CD4-positive, alpha-beta memory T cell (primary cell): Measurements from ENCODE around the gene MAP7D3. TPM values are rescaled to one million over a fixed set of nuclear protein-coding genes. Genes with fewer than 3 reads are reported as not detected.

Experiments used
- CTCF ChIA-PET: fragments of 350-600 bp; sonication (Branson Sonifier 250); formaldehyde crosslinking; loops from one replicate; lab custom pipeline; 2021; ENCODE audit warnings: inconsistent platforms; ENCODE audit not compliant: partially characterized antibody; lab: Charles Lee
- POLR2A ChIA-PET: fragments of 350-600 bp; sonication (Branson Sonifier 250); formaldehyde crosslinking; loops from one replicate; lab custom pipeline; 2021; ENCODE audit not compliant: partially characterized antibody; lab: Charles Lee
- DNase-seq, 5 donors: peaks; one replicate each; pipeline versions ENCODE4 v3.0.0 to v3.0.0-alpha.2; 2020 to 2022; ENCODE audit warnings: mixed read lengths in 1 of 5
- H3K27ac ChIP-seq: one replicate; pipeline ENCODE4 v1.7.0; 2013; ENCODE audit warnings: low read depth, low read length
- H3K27me3 ChIP-seq: 2 replicates; pipeline ENCODE4 v1.7.0; 2013; ENCODE audit warnings: mild to moderate bottlenecking, low read length, moderate library complexity; ENCODE audit not compliant: insufficient read depth
- H3K36me3 ChIP-seq: 2 replicates; pipeline ENCODE4 v1.7.0; 2013; ENCODE audit warnings: mild to moderate bottlenecking, low read length, moderate library complexity; ENCODE audit not compliant: insufficient read depth
- H3K4me1 ChIP-seq: 2 replicates; pipeline ENCODE4 v1.7.0; 2013; ENCODE audit warnings: mild to moderate bottlenecking, low read length, moderate library complexity; ENCODE audit not compliant: insufficient read depth
- H3K4me3 ChIP-seq, 2 donors: one replicate each; pipeline ENCODE4 v1.7.0; 2013; ENCODE audit warnings: low read length in 2 of 2, mild to moderate bottlenecking in 1 of 2
- H3K9me3 ChIP-seq, 2 donors: one replicate each; pipeline ENCODE4 v1.7.0; 2013; ENCODE audit warnings: low read length in 2 of 2, control low read depth in 1 of 2; ENCODE audit not compliant: control insufficient read depth in 1 of 2
- H3K27ac Mint-ChIP-seq, 7 donors: one replicate each; pipeline ENCODE4 v1.8.0; 2020 to 2021; ENCODE audit warnings: mixed read lengths in 7 of 7, mild to moderate bottlenecking in 6 of 7, inconsistent platforms in 3 of 7, moderate library complexity in 3 of 7
- H3K27me3 Mint-ChIP-seq, 2 donors: one replicate each; pipeline ENCODE4 v1.8.0; 2020 to 2021; ENCODE audit warnings: mixed read lengths in 2 of 2
- H3K36me3 Mint-ChIP-seq, 2 donors: one replicate each; pipeline ENCODE4 v1.8.0; 2020 to 2021; ENCODE audit warnings: mixed read lengths in 2 of 2, inconsistent platforms in 1 of 2, mild to moderate bottlenecking in 1 of 2
- H3K4me1 Mint-ChIP-seq, 4 donors: one replicate each; pipeline ENCODE4 v1.8.0; 2020 to 2021; ENCODE audit warnings: mixed read lengths in 4 of 4, mild to moderate bottlenecking in 1 of 4
- H3K4me3 Mint-ChIP-seq, 8 donors: one replicate each; pipeline ENCODE4 v1.8.0; 2020 to 2021; ENCODE audit warnings: mixed read lengths in 8 of 8, mild to moderate bottlenecking in 7 of 8, moderate library complexity in 6 of 8, inconsistent platforms in 3 of 8
- H3K9me3 Mint-ChIP-seq, 8 donors: one replicate each; pipeline ENCODE4 v1.8.0; 2020 to 2021; ENCODE audit warnings: mixed read lengths in 8 of 8, mild to moderate bottlenecking in 5 of 8, inconsistent platforms in 3 of 8, moderate library complexity in 1 of 8
- intact Hi-C: fragments of 100-400 bp; cut with micrococcal nuclease; formaldehyde crosslinking; loops from one replicate; pipeline ENCODE4 v1.15.1; 2023
- polyA plus RNA-seq, 2 donors: library from polyadenylated mRNA; unstranded; fragments of 300-500 nt; fragmentation: Illumina TruSeq; gene quantifications; one replicate each; pipeline ENCODE4 v1.2.3, GENCODE V29; 2021
- total RNA-seq, 2 experiments: library from RNA; stranded (reverse); gene quantifications; one replicate each; pipeline ENCODE4 v1.2.3, GENCODE V29; 2021

MAP7D3 gene
- total and polyA plus RNA-seq, 4 experiments from 2014 or later = 2.4 to 10.1 (median 8.2) TPM

DNA sequence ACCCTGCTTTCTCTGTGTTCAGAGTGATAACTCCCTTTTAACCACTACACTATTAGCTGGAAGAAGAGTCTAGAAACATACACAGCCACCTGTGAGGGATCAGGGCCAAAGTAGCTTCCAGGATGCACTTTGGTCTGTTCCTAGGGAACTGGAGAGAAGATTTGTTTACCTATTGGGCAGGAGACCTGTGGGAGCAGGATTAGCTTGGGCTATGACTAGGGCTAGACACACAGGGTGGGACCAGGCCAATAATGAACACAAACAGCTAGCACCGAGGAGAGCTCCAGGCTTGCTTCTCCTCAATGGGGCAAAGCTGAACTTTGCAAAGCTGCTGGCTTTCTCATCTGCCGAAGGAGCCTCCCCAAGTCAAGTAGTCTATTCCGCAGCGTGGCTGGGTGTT, 24.4 kb upstream of the MAP7D3 start:
- Mint-ChIP-seq H3K36me3 (no peaks in the 10 kb centered on the region), H3K27me3 (peaks cover 0 to 2% of the 10 kb centered on the region in 2 donors), H3K4me3 (no peak overlapping the region), H3K4me1 (no peaks in the 10 kb centered on the region), H3K9me3 (peaks cover 0 to 2% (median 0%) of the 10 kb centered on the region in 8 donors), H3K27ac (no peak overlapping the region)
- no peaks in the 10 kb centered on the region for H3K9me3 ChIP-seq
- ChIA-PET CTCF (no interaction called here), POLR2A (no interaction called here)
- no peak overlapping the region for H3K27ac ChIP-seq
- no peaks in the 10 kb centered on the region for H3K36me3 ChIP-seq
- H3K4me3 ChIP-seq = no peak overlapping the region
- DNase-seq = no peak
- H3K27me3 ChIP-seq = no peaks in the 10 kb centered on the region
- no peaks in the 10 kb centered on the region for H3K4me1 ChIP-seq
- intact Hi-C loops = no loop called here

DNA sequence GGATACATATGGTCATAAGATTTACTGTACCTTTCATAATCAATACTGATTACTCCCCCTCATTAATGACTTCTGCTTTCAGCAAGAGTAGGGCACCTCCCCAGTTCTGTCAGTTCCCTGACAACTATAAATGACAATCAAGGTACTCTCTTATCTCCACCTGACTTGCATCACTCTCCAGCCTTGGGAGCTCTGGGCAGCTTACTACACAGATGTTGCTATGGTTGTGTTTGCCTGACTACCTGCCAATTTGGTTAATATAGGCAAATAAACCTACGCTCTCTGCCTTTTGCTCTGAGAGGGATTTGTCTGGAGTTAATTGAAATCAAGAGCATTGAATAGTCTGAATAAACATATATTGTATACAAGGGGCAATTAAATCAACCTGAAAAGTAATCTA, 22.8 kb upstream of the MAP7D3 start:
- Mint-ChIP-seq H3K4me1 (no peaks in the 10 kb centered on the region), H3K27me3 (peaks cover 0 to 2% of the 10 kb centered on the region in 2 donors), H3K4me3 (no peak overlapping the region), H3K36me3 (no peaks in the 10 kb centered on the region), H3K9me3 (peaks cover 0 to 2% (median 0%) of the 10 kb centered on the region in 8 donors), H3K27ac (no peak overlapping the region)
- no peak for DNase-seq
- Histone ChIP-seq H3K27me3 (no peaks in the 10 kb centered on the region), H3K4me3 (no peak overlapping the region), H3K27ac (no peak overlapping the region), H3K4me1 (no peaks in the 10 kb centered on the region), H3K9me3 (no peaks in the 10 kb centered on the region), H3K36me3 (no peaks in the 10 kb centered on the region)
- intact Hi-C loops = no loop called here
- CTCF ChIA-PET = no interaction called here
- POLR2A ChIA-PET = no interaction called here

DNA sequence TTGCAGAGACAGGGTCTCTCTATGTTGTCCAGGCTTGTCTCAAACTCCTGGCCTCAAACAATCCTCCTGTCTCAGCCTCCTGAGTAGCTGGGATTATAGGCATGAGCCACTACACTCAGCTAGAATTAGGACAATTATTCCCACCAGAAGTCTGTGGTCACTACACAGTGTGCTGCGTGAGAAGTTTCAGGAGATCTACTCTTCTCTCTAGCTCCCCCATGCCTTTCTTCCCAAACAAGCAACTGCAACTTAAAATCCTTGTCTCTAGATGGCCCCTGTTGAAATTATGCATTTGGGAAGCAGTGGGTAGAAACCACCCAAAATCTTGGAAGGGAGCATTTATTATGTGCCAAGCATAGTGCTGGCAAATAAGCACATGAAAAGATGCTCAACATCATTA, 21.1 kb upstream of the MAP7D3 start:
- H3K27me3 Mint-ChIP-seq = no peaks in the 10 kb centered on the region
- Histone ChIP-seq H3K36me3 (no peaks in the 10 kb centered on the region), H3K4me3 (no peak overlapping the region), H3K4me1 (no peaks in the 10 kb centered on the region), H3K9me3 (no peaks in the 10 kb centered on the region), H3K27ac (no peak overlapping the region), H3K27me3 (no peaks in the 10 kb centered on the region)
- peaks cover 0 to 2% (median 0%) of the 10 kb centered on the region in 8 donors for H3K9me3 Mint-ChIP-seq
- CTCF ChIA-PET = interaction anchor here (1.3 kb wide), 1 partner anchor 25 kb away, joined by 3 read pairs; no protein-coding TSS in a partner anchor
- no peaks in the 10 kb centered on the region for H3K4me1 Mint-ChIP-seq
- intact Hi-C loops = no loop called here
- no peak overlapping the region for H3K4me3 Mint-ChIP-seq
- no peak overlapping the region for H3K27ac Mint-ChIP-seq
- no peak for DNase-seq
- H3K36me3 Mint-ChIP-seq = no peaks in the 10 kb centered on the region
- POLR2A ChIA-PET = no interaction called here

- no peaks in the 10 kb centered on the region for H3K9me3 ChIP-seq
- intact Hi-C loops = no loop called here
- no peaks in the 10 kb centered on the region for H3K27me3 ChIP-seq
- no peaks in the 10 kb centered on the region for H3K4me1 ChIP-seq
- no peaks in the 10 kb centered on the region for H3K36me3 ChIP-seq
- ChIA-PET POLR2A (no interaction called here), CTCF (interaction anchor here (0.6 to 1.1 kb wide), 3 partner anchors 85 to 601 kb away, joined by 3 read pairs; no protein-coding TSS in a partner anchor)
- Mint-ChIP-seq H3K4me1 (no peaks in the 10 kb centered on the region), H3K27ac (no peak overlapping the region), H3K9me3 (peaks cover 0 to 2% (median 0%) of the 10 kb centered on the region in 8 donors), H3K27me3 (no peaks in the 10 kb centered on the region), H3K4me3 (no peak overlapping the region), H3K36me3 (no peaks in the 10 kb centered on the region)
- DNase-seq = no peak
- H3K27ac ChIP-seq = no peak overlapping the region
- no peak overlapping the region for H3K4me3 ChIP-seq
Observed at GRCh38 chrX:136271300-136271699, 20.1 kb upstream of the MAP7D3 start.

- POLR2A ChIA-PET = interaction anchor here (0.5 kb wide), 1 partner anchor 72 kb away, joined by 4 read pairs; no protein-coding TSS in a partner anchor
Observed at GRCh38 chrX:136269921-136270320, 18.7 kb upstream of the MAP7D3 start.

DNA sequence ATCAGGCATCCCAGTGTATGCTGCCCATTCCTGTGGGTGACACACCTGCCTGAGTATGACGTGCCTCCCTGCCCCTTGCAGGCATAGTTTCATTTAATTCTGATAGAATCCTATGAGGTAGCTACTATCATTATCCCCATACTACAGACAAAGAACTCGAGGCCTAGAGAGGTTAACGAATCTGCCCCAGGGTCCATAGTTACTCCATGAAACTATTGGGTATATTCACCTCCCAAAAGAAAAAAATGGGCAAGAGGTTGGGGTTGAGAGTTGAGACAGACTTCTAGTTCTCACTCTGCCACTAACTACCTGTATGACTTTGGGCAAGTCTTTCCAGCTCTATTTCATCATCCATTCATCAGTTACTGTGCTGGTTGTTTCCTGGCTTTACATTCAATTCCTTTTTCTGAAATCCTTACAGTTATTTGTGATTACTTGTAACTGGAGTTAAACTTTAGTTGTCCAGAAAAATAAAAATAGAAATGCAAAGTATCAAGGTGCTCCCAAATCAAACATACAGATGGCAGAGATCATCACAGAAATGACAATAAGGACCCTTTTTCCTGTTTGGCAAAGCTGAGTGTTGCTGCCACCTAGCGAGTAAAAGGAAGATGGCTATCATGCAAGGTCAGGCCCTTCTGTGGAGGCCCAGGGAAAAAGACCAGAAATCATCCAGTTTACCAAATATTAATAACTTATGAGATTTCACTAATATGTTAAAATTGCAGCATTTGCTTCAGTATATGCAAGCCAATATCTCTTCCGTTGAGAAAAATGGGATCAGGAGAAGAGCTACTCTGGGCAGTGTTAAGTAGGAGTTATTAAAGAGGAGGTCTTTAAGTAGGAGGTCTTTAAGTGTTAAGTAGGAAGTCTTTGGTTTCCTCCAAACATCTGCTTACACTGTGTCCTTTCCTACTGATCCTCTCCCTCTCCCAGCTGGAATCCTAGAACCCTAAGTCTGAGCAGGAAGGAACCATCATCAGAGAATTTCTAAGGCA, 17.1 kb upstream of the MAP7D3 start:
- Mint-ChIP-seq H3K36me3 (no peaks in the 10 kb centered on the region), H3K27me3 (no peaks in the 10 kb centered on the region), H3K27ac (no peak overlapping the region), H3K9me3 (peaks cover 0 to 1% (median 0%) of the 10 kb centered on the region in 8 donors), H3K4me3 (no peak overlapping the region), H3K4me1 (no peaks in the 10 kb centered on the region)
- no peaks in the 10 kb centered on the region for H3K4me1 ChIP-seq
- CTCF ChIA-PET = interaction anchor here (0.6 to 4.5 kb wide), 16 partner anchors 8 to 427 kb away, joined by 3 to 59 read pairs (median 3); no protein-coding TSS in a partner anchor
- H3K9me3 ChIP-seq = no peaks in the 10 kb centered on the region
- H3K4me3 ChIP-seq = no peak overlapping the region
- no peaks in the 10 kb centered on the region for H3K36me3 ChIP-seq
- H3K27me3 ChIP-seq = no peaks in the 10 kb centered on the region
- intact Hi-C loops = loop anchor here (1.0 to 2.0 kb wide), 2 partner anchors 68 to 240 kb away; no protein-coding TSS in a partner anchor
- DNase-seq = peak; percentile 34 to 54 (median 44)
- POLR2A ChIA-PET = interaction anchor here (0.6 kb wide), 1 partner anchor 12 kb away, joined by 3 read pairs; no protein-coding TSS in a partner anchor
- no peak overlapping the region for H3K27ac ChIP-seq

More at GRCh38 chrX:136269921-136270320, 18.7 kb upstream of the MAP7D3 start:
- no peak overlapping the region for H3K4me3 Mint-ChIP-seq
- Histone ChIP-seq H3K36me3 (no peaks in the 10 kb centered on the region), H3K27ac (no peak overlapping the region), H3K9me3 (no peaks in the 10 kb centered on the region), H3K27me3 (no peaks in the 10 kb centered on the region), H3K4me3 (no peak overlapping the region), H3K4me1 (no peaks in the 10 kb centered on the region)
- DNase-seq = no peak
- peaks cover 0 to 2% (median 0%) of the 10 kb centered on the region in 8 donors for H3K9me3 Mint-ChIP-seq
- CTCF ChIA-PET = interaction anchor here (1.5 to 4.5 kb wide), 3 partner anchors 12 to 241 kb away, joined by 3 to 59 read pairs (median 5); no protein-coding TSS in a partner anchor
- no peaks in the 10 kb centered on the region for H3K4me1 Mint-ChIP-seq
- no peaks in the 10 kb centered on the region for H3K36me3 Mint-ChIP-seq
- H3K27ac Mint-ChIP-seq = no peak overlapping the region
- intact Hi-C loops = loop anchor here (2.0 kb wide), 1 partner anchor 69 kb away; no protein-coding TSS in a partner anchor
- H3K27me3 Mint-ChIP-seq = no peaks in the 10 kb centered on the region

GRCh38 chrX:136266828-136267227, 15.6 kb upstream of the MAP7D3 start:
- Histone ChIP-seq H3K9me3 (no peaks in the 10 kb centered on the region), H3K4me1 (no peaks in the 10 kb centered on the region), H3K36me3 (no peaks in the 10 kb centered on the region), H3K27ac (no peak overlapping the region), H3K4me3 (no peak overlapping the region), H3K27me3 (no peaks in the 10 kb centered on the region)
- intact Hi-C loops = no loop called here
- DNase-seq = no peak
- Mint-ChIP-seq H3K36me3 (no peaks in the 10 kb centered on the region), H3K27ac (peak overlapping the region in 1 of 7 donors; percentile 23), H3K9me3 (peaks cover 0 to 2% (median 0%) of the 10 kb centered on the region in 8 donors), H3K4me1 (no peaks in the 10 kb centered on the region), H3K27me3 (no peaks in the 10 kb centered on the region), H3K4me3 (no peak overlapping the region)
- POLR2A ChIA-PET = no interaction called here
- CTCF ChIA-PET = interaction anchor here (1.8 to 4.5 kb wide), 2 partner anchors 104 to 238 kb away, joined by 8 to 59 read pairs; no protein-coding TSS in a partner anchor
